Stomach (tissue), 4 donors: ENCODE data around the gene ROBO1.

Experiments
- EP300 ChIP-seq: sonication (generic); formaldehyde crosslinking; IDR thresholded peaks from one replicate; pipeline ENCODE4 v1.6.1; 2017; ENCODE audit warnings: antibody characterized with exemption
- POLR2A ChIP-seq, 4 donors: fragments of 450-650 bp; IDR thresholded peaks; one replicate each; pipeline ENCODE4 v1.6.1; 2016; ENCODE audit warnings: antibody characterized with exemption in 4 of 4, control low read depth in 2 of 4, mild to moderate bottlenecking in 1 of 4, moderate library complexity in 1 of 4
- POLR2AphosphoS5 ChIP-seq, 3 donors: sonication (generic); formaldehyde crosslinking; IDR thresholded peaks; one replicate each; pipeline ENCODE4 v1.6.1; 2016; ENCODE audit warnings: antibody characterized with exemption in 3 of 3
- TF ChIP-seq, protein P1 (sequence below), 7 experiments: fragments of 450-650 bp in 4 of 7; fragments of 200-600 bp in 3 of 7; sonication (generic) in 3 of 7; IDR thresholded peaks; one replicate each; pipeline ENCODE4 v1.5.1; 2016 to 2019; ENCODE audit warnings: antibody characterized with exemption in 7 of 7, control low read depth in 2 of 7, mild to moderate bottlenecking in 1 of 7

DNA sequence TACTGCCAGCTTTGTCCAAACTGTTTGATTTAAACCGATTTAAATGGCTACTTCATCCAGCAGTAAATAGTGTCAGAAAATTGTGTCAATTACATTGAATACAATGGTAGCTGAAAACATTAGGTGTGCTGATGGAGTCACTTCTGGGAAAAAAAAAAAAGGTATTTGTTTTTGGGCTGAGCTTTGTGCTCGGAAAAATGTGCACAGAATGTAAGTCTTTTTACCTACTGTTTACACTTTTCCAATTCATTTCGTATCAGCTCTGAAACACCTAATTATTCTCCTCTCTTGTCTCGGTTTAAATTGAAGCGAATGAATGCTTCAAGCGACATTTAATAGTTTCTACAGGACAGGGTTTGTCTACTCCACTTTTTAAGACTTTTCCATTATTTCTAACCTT, 1078.4 kb downstream of the ROBO1 start:
- TF ChIP-seq EP300 (no peak), POLR2A (IDR thresholded peaks at IDR 0.05) (no peak), POLR2AphosphoS5 (IDR thresholded peaks at IDR 0.05) (no peak)
- TF ChIP-seq, protein P1, sequence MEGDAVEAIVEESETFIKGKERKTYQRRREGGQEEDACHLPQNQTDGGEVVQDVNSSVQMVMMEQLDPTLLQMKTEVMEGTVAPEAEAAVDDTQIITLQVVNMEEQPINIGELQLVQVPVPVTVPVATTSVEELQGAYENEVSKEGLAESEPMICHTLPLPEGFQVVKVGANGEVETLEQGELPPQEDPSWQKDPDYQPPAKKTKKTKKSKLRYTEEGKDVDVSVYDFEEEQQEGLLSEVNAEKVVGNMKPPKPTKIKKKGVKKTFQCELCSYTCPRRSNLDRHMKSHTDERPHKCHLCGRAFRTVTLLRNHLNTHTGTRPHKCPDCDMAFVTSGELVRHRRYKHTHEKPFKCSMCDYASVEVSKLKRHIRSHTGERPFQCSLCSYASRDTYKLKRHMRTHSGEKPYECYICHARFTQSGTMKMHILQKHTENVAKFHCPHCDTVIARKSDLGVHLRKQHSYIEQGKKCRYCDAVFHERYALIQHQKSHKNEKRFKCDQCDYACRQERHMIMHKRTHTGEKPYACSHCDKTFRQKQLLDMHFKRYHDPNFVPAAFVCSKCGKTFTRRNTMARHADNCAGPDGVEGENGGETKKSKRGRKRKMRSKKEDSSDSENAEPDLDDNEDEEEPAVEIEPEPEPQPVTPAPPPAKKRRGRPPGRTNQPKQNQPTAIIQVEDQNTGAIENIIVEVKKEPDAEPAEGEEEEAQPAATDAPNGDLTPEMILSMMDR (IDR thresholded peaks at IDR 0.05): no peak
